Stimulated activated naive CD4-positive, alpha-beta T cell (primary cell): ENCODE measurements around the gene CCDC69.
"Not testable (repeated sequence)": the region's sequence is repeated elsewhere in the genome, so short reads cannot be mapped to it uniquely, and the experiment has no call there.

ENCODE experiments used
- DNase-seq, 6 experiments: peaks; one replicate each; lab custom pipeline; 2025; lab: John Stamatoyannopoulos, UW

The CCDC69 gene

DNA sequence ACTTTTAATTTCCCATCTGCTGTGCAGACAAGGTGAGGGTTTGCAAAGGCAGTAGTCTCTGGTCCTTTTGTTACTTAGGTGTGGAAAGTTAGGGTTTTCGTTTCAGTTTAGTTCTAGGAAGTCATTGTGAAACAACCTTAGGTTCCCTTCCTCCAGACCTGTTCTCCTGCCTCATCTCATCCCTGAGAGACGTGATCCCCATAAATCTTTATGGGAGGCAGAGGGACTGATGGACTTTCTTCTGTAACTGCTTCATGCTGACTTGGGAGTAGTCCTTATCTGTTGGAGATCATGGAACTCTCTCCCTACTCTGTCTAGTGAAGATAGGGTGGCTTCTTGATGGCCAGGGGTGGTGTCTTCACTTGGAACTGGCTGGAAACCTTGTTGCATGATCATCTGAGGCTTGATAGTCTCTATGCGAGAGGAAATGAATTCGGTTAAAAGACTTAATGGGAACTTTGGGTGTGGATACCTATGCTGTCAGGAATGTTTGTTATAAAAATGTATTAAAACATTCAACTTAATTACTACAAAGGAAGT is 21.9 kb upstream of the CCDC69 start:
- no peak for DNase-seq

GRCh38 chr5:151244206-151244605 is 20.3 kb upstream of the CCDC69 start:
- no peak for DNase-seq

DNA sequence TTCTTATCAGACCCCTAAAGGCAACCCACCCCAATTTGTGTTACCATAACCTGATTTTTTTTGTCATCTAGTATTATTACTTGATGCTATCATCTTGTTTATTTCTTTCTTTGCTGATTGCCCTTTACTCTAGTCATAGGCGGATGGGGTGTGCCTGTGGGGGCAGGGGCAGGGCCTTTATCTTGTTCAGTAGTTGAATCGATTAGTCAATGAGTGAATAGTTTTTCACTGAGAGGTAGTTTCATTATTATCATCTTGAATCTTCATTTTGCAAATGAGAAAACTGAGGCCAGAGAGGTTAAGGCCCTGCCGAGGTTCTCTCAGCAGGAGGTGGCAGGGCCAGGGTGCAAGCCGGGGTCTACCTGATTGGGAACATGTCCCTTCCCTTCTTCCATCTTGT is 19.7 kb upstream of the CCDC69 start:
- no peak for DNase-seq

DNA sequence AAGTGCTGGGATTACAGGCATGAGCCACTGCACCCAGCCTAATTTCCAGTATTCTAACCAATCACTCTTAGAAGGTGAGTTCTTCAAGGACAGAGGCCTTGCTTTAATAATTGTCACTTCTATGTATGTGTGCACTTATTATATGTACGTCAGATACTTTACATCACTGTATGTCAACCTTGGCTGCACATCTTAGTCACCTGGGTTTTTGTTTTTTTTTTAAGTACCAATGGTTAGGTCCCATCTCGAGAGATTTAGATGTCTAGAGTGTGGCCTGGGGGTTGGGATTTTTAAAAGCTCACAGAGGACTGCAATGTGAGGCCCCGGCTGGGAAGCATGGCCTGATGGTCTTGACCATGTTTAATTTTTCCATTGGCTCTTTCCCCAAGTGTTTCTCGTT is 19.2 kb upstream of the CCDC69 start:
- DNase-seq: no peak

DNA sequence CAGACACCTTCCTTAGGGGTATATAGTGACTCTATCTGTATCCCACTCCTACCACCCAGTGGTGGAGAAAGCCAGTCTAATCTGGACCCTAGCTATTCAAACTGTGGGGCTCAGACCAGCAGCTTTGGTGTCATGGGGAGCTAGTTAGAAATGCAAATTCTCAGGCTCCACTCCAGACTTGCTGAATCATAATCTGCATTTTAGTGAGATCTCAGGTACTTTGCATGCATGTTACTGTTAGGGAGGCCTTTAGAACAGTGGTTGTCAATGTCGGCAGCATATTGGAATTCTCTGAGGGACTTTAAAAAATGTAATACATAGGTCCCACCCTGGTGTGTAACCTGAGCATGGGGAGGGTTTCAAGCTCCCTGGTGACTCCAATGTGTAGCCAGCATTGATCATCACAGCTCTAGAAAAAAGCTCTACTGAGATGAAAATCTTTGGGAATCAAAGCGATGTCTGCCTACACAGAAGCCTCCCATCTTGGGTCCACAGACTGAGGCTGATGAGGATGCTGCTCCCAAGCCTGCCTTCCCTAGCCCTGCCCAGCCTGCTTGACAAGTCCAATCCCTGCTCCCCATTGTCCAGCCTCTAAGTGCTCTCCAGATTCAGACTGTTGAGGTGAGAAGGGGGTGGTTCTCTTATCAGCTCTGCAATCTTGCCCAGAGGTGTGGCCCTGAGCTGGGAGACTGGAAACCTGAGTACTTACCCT is 17.2 kb upstream of the CCDC69 start:
- no peak for DNase-seq

DNA sequence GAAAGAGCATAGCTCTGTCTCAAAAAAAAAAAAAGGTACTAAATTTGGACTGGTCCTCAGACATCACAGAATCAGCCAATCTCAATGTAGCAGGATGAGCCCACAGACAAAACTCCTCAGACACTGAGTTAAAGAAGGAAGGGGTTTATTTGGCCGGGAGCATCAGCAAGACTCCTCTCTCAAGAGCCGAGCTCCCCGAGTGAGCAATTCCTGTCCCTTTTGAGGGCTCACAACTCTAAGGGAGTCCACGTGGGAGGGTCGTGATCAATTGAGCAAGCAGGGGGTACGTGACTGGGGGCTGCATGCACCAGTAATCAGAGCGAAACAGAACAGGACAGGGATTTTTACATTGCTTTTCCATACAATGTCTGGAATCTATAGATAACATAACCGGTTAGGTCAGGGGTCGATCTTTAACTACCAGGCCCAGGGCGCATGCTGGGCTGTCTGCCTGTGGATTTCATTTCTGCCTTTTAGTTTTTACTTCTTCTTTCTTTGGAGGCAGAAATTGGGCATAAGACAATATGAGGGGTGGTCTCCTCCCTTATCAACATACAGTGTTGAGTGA is 16.5 kb upstream of the CCDC69 start:
- DNase-seq: not testable (repeated sequence)

DNA sequence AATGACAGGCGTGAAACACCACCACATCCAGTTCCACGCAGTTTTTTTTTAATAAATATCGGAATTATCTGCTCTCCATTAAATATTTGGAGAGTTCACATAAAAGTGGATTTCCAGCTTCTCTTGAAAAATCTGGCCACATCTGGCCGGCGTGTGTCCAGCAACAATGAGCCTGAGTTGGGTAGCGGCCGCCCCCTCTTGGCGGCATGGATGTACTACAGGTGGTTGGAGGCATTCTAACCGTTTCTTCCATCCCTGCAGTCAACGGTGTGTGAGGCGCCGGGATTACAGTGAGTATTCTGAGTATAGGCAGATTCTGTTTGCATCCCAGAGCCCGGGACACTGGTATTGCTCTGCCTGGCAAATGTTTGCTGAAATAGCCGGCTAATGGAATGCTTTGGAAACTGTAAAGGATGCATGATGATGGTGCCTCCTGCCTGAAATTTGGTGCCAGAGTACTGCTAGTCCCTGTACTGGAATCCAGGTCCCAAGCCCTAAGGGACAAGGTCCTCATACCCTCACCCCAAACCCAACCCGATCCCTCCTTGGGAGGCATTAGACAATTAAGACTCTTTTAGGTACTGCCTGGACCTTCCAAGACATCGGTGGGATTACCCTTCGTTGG is 15.5 kb upstream of the CCDC69 start:
- peak in 5 of 6 experiments; percentile 15 to 59 (median 44) for DNase-seq

GRCh38 chr5:151238303-151238741 is 14.4 kb upstream of the CCDC69 start:
- DNase-seq: no peak

DNA sequence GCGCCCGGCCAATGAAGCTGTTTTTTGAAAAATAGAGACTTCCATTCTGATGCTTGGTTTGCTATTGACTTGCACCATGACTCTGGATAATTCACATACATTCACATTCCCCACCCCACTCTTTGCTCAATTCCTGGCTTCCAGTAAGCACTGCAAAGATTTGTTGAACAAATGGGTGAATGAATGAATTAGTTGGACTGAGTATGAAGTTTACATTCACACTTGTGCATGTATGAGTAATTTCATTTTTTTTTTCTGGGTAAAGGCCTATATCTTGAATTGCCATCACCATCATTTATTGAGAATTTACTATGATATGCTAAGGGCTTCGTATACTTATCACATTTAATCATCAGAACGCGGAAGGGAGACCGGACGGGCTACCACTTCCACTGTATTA is 13.8 kb upstream of the CCDC69 start:
- no peak for DNase-seq

GRCh38 chr5:151236888-151237287 is 13.0 kb upstream of the CCDC69 start:
- DNase-seq: no peak

GRCh38 chr5:151235239-151235571 is 11.3 kb upstream of the CCDC69 start:
- not testable (repeated sequence) for DNase-seq

GRCh38 chr5:151234476-151235238 is 10.8 kb upstream of the CCDC69 start:
- DNase-seq: peak in 3 of 6 experiments; percentile 11 to 41 (median 13)

DNA sequence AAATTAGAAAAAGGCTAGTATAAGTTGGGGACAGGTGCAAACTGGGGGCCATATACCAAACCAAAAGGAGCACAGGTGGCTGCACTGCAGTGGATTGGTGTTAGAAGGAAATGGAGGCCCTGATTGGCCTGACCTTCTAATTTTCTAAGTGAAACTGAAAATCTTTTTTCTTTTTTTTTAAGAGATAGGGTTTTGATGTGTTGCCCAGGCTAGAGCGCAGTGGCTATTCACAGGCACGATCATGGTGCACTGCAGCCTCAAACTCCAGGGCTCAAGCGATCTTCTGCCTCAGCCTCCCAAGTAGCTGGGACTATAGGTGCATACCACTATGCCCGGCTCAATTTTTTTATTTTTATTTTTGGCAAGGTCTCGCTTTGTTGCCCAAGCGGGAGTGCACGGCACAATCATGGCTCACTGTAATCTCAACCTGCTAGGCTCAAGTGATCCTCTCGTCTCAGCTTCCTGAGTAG is 9.8 kb upstream of the CCDC69 start:
- DNase-seq: no peak

- no peak for DNase-seq
These were observed 7.5 kb upstream of the CCDC69 start for GRCh38 chr5:151231359-151231758.

GRCh38 chr5:151230048-151230680 is 6.3 kb upstream of the CCDC69 start:
- DNase-seq: no peak

DNA sequence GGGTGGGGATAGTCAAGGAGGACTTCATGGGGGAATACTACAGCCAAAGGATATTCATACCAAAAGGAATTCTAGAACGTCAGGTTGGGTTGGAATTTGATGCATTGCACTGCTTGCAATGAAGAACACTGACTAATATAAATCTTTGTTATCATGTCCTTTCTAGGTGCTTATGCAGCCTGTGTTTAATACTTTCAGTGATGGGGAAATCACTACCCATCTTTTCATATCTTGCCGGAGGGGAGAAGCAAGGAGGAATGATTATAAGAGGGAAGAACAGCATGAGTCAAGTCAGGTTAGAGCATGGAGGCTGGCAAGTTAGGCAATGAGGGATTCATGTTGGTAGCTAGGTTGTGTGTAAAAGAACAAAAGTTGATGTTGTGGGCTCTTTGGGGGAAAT is 5.1 kb upstream of the CCDC69 start:
- no peak for DNase-seq

DNA sequence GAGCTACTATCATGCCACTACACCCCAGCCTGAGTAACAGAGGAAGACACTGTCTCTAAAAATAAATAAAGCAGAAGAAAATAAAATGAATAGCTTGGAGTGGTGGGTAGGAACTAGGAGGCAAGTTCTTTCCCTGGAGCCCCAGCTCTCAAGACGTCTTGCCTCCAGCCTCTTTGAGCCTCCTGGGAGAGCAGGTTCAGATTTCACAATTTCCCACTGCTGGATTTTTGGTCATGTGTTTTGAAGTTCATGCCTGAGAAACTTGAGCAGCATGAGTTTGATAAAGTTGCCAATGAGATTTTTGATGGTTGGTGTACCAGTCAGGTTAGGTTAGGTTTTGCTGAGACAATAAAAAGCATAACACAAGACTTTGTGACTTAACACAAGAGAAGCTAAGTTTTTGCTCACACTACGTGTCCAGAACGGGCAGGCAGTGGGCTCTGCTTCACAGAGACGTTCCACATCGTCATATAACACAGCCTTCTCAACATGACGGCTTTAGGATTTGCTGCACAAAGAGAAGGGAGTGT is 4.1 kb upstream of the CCDC69 start:
- no peak for DNase-seq

DNA sequence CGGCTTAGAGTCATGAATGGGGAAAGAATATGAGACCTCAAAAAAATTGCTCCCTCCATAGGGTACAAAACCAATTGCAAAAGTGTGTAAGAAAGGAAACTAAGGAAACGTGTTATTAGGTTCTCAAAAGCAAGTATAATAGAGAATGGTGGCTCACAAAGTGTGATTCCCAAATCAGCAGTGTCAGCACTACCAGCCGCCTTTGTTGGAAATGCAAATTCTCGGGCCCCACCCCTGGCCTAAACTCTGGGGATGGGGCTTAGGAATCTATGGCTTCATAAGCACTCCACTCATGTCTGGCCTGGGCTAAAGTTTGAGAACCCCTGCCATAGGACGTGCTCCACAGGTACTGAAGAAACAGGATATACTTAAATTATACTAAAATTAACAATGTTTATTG is 1.6 kb upstream of the CCDC69 start:
- DNase-seq: no peak

DNA sequence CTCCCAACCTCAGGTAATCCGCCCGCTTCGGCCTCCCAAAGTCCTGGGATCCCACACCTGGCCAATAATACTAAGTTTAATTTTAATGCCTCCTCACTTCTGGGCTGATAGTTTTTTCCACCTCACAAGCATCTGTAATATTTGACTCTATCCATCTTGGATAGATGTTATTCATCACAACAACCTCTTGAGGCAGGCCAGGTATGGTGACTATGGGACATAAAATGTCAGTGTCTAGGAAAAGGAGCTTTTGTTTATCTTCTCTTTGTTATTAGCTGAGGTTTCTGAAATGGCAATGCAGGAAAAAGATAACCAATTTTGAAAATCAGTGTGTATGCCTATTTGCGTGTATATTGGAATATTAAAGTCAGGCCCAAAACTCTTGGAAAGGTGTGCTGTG is 1.2 kb upstream of the CCDC69 start:
- DNase-seq: peak in 1 of 6 experiments; percentile 21

DNA sequence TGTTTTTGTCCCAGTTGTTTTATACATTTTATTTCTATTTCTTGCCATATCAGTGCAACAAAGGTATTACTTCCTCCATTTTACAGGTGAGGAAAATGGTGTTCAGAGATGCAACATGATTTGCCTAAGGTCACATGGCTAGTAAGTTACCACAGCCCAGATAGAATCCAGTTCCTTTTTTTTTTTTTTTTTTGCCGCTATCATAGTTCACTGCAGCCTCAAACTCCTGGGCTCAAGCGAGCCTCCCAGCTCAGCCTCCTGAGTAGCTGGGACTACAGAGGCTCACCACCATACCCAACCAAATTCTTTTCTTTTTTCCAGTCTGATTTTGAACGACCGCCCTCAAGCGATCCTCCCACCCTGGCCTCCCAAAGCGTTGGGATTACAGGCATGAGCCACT is 480 bp upstream of the CCDC69 start:
- peak in 1 of 6 experiments; percentile 43 for DNase-seq

DNA sequence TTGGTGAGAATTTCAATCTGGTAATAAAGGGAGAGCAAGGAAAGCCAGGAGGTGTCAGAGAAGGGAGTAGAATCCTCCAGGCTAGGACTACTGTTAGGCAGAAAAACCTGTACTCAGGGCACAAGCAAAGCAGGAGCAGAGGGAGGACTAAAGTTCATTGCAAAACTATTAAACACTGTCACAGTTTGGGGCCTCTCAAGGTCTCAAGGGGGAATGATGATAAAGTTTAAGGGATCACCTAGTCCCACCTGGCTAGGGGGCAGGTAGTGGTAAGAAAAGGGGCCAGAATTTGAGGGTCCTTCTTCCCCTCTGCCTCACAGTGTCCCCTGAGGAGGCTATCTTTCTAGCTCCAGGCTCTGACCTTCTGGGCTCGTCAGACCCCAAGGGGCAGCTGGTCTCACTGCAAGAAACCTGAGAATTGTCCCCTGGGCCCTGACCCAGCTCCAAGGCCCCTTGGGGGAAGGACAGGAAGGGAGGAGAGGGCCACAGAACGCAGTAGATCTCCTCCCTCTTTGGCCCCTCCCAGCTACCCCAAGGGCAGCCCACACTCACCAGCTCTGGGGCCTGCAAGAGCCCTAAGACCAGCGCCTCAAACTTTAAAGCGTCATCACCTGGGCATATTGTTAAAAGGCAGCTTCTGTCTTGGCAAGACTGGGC is 974 bp downstream of the CCDC69 start:
- DNase-seq: peak in 3 of 6 experiments; percentile 18 to 49 (median 21)
